HG02870 (cell line): ENCODE data around the gene JMY.
A peak's percentile ranks its signal among the peaks of the same experiment; 100 is the strongest.
"Not testable (repeated sequence)": the region's sequence is repeated elsewhere in the genome, so short reads cannot be mapped to it uniquely, and the experiment has no call there.

Source experiments
- ATAC-seq: cut with Tn5 transposase; IDR thresholded peaks from one replicate; pipeline ENCODE4 v1.9.1; 2021; ENCODE audit warnings: mild to moderate bottlenecking, moderate library complexity; ENCODE audit not compliant: unreplicated experiment

JMY gene

DNA sequence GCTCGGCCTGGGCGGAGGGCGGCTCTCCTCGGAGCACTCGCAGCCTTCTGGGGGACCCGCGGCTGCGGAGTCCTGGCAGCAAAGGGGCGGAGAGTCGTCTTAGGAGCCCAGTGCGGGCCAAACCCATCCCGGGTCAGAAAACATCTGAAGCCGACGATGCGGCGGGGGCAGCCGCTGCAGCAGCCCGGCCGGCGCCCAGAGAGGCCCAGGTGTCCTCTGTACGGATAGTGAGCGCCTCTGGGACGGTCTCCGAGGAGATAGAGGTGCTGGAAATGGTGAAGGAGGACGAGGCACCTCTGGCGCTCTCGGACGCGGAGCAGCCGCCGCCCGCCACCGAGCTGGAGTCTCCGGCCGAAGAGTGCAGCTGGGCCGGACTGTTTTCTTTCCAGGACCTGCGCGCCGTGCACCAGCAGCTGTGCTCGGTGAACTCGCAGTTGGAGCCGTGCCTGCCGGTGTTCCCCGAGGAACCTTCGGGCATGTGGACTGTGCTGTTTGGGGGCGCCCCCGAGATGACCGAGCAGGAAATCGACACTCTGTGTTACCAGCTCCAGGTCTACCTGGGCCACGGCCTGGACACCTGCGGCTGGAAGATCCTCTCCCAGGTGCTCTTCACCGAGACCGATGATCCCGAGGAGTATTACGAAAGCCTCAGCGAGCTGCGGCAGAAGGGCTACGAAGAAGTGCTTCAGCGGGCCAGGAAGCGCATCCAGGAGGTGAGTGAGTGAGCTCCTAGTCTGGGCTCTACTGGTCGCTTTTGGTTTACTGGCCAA, 1.2 kb downstream of the JMY start:
- ATAC-seq: no peak

DNA sequence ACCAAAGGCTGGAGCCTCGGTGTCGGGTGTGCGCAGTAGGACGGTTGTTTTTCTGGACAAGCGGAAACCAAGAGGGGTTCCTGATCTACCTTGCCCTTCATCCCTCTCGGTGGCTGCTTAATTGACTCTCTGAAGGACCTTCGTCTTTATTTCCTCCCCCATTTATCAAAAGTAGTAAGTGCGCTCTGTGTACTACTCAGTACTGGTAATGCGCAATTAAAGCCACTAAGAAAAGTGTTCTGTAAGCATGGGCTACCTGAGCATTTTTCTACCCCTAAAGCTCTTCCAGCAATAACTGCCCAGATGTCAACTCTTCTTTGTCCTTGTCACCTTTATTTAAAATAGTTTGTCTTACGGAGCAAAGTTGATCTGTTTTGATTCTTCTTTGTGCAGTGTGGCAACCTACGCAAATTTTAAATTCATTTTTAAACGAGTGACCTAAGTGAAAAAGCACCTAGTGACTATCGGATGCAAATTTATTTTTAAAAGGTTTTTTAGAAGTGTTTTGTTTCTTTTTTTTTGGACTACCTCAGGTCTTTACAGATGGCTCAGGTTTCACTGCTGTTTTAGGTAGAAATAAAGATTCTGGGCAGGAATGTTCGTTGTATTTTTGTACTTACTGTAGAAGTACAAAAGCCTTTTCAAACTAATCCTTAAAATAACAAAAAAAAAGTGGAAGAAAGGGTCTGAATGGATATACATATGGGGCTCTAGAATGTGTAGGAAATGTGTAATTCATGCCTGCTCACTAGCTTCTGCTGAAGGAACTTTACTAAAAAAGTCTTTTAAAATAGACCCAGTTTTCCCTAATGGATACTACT, 2.0 kb downstream of the JMY start:
- no peak for ATAC-seq

DNA sequence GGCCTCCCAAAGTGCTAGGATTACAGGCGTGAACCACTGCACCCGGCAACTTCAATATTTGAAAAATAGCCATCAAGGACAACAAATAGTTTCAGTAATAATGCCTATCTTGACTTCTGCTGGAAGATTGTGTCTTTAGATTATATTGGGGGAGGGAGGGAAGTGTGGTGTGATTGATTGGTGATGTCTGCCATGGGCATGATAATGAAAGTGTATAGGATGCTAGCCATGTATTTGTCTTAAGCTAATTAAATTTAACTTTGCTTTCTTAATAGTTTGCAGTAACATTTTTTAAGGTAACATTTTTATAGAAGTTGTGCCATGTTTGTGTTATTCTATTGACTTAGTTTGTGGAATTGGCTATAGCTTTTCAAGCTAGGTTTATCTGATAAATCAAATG, 4.6 kb downstream of the JMY start:
- ATAC-seq: no peak

DNA sequence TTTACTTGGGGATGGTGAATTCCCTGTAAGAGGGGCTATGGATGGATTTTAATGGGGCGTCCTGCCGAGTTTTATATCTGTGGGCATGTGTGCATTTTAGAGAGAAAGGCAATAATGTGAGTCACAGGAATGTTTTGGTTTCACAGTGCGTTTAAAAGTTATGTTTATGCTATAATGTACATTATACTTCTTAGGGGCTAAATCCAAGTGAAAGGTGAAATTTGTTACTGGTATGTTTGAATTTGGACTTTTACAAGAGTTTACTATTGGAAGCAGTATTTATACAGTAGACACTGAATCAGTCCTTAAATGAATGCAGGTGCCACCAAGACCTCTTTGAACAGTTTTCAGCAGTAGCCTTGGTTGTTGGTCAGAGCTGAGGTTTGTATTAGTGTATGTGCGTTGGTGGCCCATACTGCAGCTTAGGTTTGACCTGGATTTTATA, 5.6 kb downstream of the JMY start:
- ATAC-seq: no peak

DNA sequence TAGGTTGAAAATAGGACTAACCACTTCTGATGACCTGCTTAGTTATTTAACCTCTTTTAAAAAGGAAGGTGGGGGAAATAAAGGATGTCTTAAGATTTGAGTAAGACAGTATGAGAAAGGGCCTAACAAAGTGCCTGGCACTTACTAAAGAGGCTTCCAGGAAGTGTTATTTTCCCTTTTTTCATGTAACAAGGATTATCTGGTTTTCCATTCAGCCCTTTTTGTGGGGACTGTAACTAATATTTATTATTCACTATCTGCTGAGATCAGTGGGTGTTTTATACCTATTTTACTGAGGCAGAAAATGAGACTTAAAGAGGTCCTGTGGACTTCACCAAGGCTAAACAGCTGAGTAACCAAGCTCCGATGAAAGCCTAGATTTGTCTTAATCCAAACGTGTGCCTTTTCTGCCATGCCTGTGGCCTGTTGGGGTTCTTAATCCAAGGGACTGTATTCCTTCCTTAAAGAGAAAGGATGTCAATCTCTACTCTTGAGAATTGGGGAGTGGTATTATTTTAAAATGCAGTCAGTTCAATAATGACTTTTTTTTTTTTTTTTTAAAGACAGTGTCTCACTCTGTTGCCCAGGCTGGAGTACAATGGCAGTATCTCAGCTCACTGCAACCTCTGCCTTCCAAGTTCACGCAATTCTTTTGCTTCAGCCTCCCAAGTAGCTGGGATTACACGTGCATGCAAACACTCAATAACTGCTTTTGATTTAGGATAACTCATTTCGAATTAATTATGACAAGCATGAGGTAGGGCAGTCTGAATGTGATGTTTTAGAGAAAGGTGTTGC, 6.5 kb downstream of the JMY start:
- no peak for ATAC-seq

DNA sequence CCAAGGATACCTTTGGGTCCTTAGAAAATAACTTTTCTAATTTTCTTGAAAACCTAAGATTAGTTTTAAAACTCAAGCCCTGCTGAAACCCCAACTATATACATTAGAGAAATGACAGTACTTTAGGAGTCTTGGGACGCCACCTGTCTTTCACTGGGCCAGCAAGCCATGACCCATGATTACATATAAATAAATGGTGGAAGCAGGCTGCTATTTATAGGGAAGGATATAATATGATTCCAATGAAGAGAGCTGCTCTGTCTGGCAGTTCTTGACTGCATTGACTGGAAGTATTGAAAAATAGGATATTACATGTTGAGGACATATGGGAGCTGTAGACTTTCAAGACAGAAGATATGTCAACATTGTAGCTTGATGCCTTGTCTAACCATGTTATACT, 7.3 kb downstream of the JMY start:
- ATAC-seq: no peak

DNA sequence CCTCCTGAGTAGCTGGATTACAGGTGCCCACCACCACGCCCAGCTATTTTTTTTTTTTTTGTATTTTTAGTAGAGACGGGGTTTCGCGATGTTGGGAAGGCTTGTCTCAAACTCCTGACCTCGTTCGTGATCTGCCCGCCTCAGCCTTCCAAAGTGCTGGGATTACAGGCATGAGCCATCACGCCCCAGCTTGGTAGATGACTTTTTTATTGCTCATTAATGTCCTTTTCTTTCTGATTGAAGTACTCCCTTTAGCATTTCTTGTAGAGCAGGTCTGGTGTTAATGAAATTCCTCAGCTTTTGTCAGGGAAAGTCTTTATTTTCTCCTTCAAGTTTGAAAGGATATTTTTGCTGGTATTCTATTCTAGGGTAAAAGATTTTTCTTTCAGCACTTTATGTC, 18.1 kb downstream of the JMY start:
- ATAC-seq: not testable (repeated sequence)

DNA sequence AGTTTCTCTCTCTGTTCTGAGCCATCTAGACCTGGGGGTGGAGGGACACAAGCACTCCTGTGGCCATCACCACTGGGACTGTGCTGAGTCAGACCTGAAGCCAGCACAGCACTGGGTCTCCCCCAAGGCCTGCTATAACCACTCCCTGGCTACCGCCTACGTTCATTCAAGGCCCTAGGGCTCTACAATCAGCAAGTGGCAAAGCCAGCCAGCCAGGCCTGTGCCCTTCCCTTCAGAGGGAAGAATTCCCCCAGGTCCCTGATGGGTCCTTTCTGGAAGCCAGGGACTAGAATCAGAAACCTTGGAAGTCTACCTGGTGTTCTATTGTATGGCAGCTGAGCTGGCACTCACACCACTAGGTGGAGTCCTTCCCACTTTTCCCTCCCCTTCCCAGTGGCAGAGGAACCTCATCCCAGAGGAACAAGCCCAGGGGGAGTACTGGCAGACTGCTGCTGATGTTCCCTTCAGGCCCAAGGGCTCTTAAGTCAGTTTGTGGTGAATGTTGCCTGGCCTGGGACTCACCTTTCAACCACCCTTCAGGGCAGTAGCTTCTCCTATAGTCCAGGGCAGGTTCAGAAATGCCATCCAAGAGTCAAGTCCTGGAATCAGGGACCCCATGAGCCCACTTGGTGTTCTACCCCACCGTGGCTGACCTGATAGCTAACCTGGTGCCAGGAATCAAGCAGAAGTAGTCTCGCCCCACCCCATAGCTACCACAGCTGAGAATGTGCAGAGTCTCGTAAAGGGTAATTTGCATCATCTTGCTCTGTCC, 20.0 kb downstream of the JMY start:
- peak; percentile 89 for ATAC-seq

DNA sequence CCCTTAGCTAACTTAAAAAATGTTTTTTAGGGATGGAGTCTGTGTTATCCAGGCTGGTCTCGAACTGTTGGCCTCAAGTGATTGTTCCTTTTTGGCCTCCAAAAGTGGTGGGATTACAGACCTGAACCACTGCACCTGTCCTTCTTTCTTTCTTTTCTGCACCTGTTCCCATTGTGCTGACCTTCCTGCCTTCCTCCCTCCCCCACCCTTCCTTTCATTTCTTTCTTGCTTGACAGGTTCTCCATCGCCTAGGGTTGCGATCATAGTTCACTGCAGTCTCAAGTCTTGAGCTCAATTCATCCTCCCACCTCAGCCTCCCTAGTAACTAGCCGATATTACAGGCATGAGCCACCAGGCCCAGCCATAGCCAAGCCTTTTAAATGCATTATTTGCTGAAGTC, 20.6 kb downstream of the JMY start:
- no peak for ATAC-seq

DNA sequence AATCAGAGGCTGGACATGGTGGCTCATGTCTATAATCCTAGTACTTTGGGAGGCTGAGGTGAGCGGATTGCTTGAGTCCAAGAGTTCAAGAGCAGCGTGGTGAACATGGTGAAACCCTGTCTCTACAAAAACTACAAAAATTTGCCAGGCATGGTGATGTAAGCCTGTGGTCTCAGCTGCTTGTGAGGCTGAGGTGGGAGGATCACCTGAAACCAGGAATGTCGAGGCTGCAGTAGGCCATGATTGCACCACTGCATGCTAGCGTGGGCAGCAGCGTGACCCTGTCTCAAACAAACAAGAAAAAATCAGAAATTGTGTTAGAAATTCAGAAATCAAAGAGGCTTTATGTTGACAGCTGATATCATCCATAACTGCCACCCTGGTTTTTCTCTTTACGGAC, 21.4 kb downstream of the JMY start:
- no peak for ATAC-seq

DNA sequence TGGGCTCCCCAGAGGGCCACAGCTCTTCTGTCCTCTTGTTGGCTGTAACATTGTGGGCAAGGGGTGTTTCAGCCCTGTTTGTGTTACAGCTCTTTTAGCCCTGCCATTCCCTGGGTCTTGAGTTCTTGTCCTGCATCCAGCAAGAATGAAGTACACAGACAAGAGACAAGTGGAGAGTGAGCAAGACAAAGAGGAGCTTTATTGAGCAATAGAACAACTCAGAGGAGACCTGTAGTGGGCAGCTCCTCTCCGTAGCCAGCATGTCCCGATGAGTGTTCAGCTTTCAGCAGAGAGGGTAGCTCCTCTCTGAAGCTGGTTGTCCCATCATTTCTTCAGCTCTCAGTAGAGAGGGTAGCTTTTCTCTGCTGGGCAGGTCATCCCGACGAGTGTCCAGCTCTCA, 22.9 kb downstream of the JMY start:
- ATAC-seq: no peak

DNA sequence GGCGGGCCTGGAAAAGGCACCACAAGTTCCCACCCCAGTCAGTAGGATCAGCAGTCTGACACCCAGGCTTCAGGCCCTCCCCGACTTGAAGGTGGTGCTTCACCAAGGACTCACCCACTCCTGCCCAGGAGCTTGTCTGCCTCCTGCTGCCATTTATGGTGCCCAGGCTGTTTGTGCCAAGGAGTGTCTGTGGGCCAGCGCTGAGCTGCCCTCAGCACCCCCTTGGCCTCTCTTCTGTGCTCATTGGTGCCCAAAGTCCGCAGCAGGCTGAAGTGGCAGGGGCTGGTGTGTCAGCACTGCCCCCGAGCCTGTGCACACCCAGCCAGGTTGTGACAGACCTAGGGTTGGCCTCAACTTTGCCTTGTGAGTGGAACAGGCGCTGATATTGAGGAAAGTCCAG, 23.5 kb downstream of the JMY start:
- no peak for ATAC-seq

DNA sequence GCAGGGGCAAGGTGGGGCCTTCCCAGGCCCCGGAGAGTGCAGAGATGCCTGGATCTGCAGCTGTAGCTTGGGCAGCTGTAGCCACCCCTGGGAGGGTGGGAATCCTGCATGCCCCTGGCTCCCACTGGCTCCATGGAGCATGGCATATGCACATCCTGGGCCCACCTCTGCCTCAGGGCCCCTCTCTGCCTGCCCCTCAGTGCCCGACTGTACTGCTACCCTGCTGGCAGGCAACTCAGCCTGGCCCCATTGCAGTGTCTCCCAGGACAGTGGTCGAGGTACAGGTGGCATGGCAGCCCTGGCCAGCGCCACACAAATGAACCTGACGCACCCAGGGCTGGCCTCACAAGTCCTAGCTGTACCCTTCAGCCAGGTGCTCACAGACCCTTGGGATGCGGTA, 23.9 kb downstream of the JMY start:
- ATAC-seq: no peak

DNA sequence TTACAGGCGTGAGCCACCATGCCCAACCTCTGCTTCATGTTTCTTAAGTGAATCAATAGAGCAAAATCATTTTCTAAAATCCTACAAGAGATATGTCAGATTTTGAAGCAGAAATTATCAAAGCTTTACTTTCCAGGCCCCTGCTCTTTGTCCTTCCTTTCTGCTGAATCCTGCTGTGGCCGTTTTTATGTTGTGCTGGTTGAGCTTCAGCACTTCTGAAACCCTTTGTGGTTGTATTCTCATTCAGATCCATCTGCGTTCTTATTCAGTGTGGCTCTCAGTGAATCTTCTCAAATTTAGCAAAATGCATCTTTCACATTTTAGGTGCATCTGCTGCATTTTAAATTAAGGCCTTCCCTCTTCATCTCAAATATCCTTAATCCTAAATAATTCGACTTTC, 26.0 kb downstream of the JMY start:
- ATAC-seq: peak; percentile 61

DNA sequence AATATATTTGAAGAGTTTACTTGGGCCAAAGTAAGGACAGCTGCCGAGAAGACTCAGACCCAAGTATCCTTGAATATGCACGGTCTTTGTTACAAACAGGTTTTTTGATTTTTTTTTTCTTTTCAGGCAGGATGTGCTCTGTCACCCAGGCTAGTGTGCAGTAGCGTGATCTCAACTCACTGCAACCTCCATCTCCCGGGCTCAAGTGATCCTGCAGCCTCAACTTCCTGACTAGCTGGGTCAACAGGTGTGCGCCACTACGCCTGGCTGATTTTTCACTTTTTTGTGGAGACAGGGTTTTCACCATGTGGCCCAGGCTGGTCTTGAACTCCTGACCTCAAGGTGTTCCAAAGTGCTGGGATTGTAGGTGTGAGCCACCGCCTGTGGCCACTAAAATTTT, 27.4 kb downstream of the JMY start:
- peak; percentile 61 for ATAC-seq

DNA sequence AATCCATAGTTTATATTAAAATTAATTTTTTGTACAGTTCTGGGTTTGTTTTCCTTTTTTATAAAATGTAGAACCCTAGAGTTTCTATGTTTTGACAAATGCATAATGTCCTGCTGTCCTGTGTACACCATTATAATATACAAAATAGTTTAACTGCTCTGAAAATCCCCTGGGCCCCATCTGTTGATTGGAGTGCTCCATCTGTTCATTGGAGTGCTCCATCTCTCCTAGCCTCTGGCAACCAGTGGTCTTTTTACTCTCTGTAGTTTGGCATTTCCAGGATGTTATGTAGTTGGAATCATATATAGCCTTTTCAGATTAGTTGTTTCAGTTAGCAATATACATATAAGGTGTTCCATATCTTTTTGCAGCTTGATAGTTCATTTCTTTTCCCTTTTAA, 31.2 kb downstream of the JMY start:
- no peak for ATAC-seq

DNA sequence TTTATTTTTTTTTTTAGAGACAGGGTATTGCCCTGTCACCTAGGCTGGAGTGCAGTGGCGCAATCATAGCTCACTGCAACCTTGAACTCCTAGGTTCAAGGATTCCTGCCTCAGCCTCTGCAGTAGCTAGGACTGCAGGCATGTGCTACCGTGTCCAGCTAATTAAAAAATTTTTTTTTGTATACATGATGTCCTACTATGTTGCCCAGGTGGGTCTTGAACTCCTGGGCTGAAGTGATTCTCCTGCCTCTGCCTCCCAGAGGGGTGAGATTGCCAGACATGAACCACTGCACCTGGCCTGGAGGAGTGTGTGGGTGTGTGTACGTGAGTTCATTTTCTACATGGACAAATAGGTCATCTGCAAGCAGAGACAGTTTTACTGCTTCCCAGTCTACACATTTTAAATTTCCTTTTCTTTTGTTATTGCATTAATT, 33.8 kb downstream of the JMY start:
- no peak for ATAC-seq

DNA sequence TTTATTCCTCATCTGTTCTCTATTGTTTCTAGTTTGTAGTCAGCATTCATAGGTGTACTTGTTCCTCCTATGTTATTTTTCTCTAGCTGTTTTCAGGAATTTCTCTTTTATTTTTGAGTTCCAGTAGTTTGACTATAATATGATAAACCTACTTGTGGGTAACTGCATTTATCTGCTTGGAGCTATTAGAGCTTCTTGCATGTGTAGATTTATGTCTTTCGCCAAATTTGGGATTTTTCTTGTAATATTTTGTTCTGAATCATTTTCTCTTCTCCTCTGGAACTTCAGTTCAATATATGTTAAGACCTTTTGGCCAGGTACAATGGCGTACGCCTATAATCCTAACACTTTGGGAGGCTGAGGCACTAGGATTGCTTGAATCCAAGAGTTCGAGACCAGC, 37.4 kb downstream of the JMY start:
- no peak for ATAC-seq

DNA sequence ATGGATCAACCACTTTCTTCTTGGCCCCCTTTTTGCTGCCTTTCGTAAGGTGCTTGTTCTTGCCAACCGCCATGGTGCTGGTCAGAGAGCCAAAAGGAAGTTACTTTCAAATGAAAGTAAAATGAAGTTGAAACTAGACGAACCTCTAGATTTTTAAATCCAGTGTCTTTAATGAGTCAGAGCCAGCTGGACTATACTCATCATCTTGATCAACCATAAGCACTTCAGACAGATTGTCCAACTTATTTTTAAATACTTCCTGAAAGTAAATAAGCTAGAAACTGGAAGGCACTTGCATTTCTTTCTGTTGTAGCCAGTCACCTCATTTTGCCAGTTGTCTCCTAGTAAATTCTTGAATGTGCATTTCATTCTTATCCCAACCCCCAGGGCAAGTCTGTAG, 48.9 kb downstream of the JMY start:
- no peak for ATAC-seq

DNA sequence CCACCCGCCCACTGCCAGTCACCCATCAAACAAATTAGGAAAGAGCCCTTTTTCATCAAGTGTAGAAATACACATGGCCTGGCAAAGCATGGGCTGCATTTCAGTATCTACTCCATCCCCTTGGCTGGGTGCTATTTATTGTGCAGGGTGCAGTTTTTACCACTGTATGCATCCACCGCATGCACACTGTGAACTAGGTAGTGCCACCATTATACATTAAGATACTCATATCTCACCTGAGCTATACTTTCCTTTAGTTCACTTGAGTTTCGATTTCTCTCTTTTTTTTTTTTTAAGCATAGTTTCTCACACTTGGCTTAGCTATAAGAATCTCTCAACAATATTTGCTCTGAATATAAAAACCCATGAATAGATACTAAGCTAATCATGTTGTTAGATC, 49.4 kb downstream of the JMY start:
- no peak for ATAC-seq

DNA sequence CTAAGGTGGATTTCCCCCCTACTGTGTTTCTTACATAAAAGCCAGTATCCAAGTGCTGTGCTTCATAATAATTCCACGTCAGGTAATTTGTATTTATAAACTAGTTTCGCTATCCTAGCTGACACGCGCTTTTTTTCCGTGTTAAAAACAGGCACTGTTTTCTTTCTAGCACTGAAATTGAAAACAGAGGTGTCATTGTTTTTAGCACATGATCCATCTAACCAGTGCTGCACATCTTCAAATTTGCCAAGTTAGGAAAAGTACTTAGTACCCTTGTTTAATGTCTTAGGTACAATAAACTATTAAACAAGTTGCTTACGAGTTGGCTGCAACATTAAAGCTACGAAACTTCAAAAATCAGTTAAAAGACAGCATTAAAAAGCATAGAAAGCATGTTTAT, 49.9 kb downstream of the JMY start:
- ATAC-seq: no peak
